Naive thymus-derived CD4-positive, alpha-beta T cell (primary cell): ENCODE data around the gene MLST8. TPM values are rescaled to one million over a fixed set of nuclear protein-coding genes. Genes with fewer than 3 reads are reported as not detected.
"Not testable (repeated sequence)": the region's sequence is repeated elsewhere in the genome, so short reads cannot be mapped to it uniquely, and the experiment has no call there.

Experiments used
- ATAC-seq: fragments of 150-1000 bp; cut with Tn5 transposase; 2 replicates; pipeline ENCODE4 v1.10.0; 2021; ENCODE audit warnings: mild to moderate bottlenecking, moderate library complexity
- CTCF ChIA-PET: fragments of 350-600 bp; sonication (Branson Sonifier 250); formaldehyde crosslinking; loops from one replicate; lab custom pipeline; 2021; ENCODE audit warnings: antibody characterized with exemption; lab: Charles Lee
- POLR2A ChIA-PET: fragments of 350-600 bp; sonication (Branson Sonifier 250); formaldehyde crosslinking; loops from one replicate; lab custom pipeline; 2021; ENCODE audit warnings: antibody characterized with exemption, inconsistent platforms; lab: Charles Lee
- DNase-seq, 9 donors: peaks; one replicate each; pipeline versions ENCODE4 v3.0.0 to v3.0.0-alpha.2; 2020 to 2022; ENCODE audit warnings: mixed read lengths in 1 of 9
- H3K27ac ChIP-seq: one replicate; pipeline ENCODE4 v1.7.0; 2013; ENCODE audit warnings: mild to moderate bottlenecking, low read depth, low read length, moderate library complexity
- H3K27me3 ChIP-seq, 2 donors: one replicate each; pipeline ENCODE4 v1.7.0; 2013; ENCODE audit warnings: low read length in 2 of 2, mild to moderate bottlenecking in 2 of 2, moderate library complexity in 2 of 2; ENCODE audit not compliant: control insufficient read depth in 2 of 2, insufficient read depth in 2 of 2
- H3K36me3 ChIP-seq, 3 experiments: 1 replicate in 2 of 3; 2 replicates in 1 of 3; pipeline ENCODE4 v1.7.0; 2013; ENCODE audit warnings: low read length in 3 of 3, mild to moderate bottlenecking in 3 of 3, moderate library complexity in 1 of 3; ENCODE audit not compliant: insufficient read depth in 3 of 3, control insufficient read depth in 2 of 3
- H3K4me1 ChIP-seq, 2 donors: one replicate each; pipeline ENCODE4 v1.7.0; 2013; ENCODE audit warnings: low read length in 2 of 2, mild to moderate bottlenecking in 2 of 2, moderate library complexity in 1 of 2; ENCODE audit not compliant: control insufficient read depth in 2 of 2, insufficient read depth in 2 of 2
- H3K4me3 ChIP-seq: 2 replicates; pipeline ENCODE4 v1.7.0; 2013; ENCODE audit warnings: mild to moderate bottlenecking, low read length
- H3K9me3 ChIP-seq, 3 experiments: 1 replicate in 2 of 3; 2 replicates in 1 of 3; pipeline ENCODE4 v1.7.0; 2013; ENCODE audit warnings: low read length in 3 of 3; ENCODE audit not compliant: control insufficient read depth in 2 of 3
- H3K27ac Mint-ChIP-seq, 9 donors: one replicate each; pipeline ENCODE4 v1.8.0; 2020 to 2022; ENCODE audit warnings: mixed read lengths in 9 of 9, mild to moderate bottlenecking in 8 of 9, moderate library complexity in 5 of 9, inconsistent platforms in 2 of 9
- H3K27me3 Mint-ChIP-seq, 5 donors: one replicate each; pipeline ENCODE4 v1.8.0; 2021 to 2022; ENCODE audit warnings: mixed read lengths in 5 of 5, mild to moderate bottlenecking in 1 of 5
- H3K36me3 Mint-ChIP-seq, 5 donors: one replicate each; pipeline ENCODE4 v1.8.0; 2020 to 2022; ENCODE audit warnings: mixed read lengths in 5 of 5, mild to moderate bottlenecking in 3 of 5, inconsistent platforms in 1 of 5
- H3K4me1 Mint-ChIP-seq, 7 donors: one replicate each; pipeline ENCODE4 v1.8.0; 2020 to 2022; ENCODE audit warnings: mixed read lengths in 7 of 7, mild to moderate bottlenecking in 3 of 7, inconsistent platforms in 1 of 7
- H3K4me3 Mint-ChIP-seq, 10 donors: one replicate each; pipeline ENCODE4 v1.8.0; 2020 to 2022; ENCODE audit warnings: mild to moderate bottlenecking in 10 of 10, mixed read lengths in 10 of 10, moderate library complexity in 6 of 10, inconsistent platforms in 2 of 10
- H3K9me3 Mint-ChIP-seq, 11 donors: one replicate each; pipeline ENCODE4 v1.8.0; 2020 to 2022; ENCODE audit warnings: mixed read lengths in 11 of 11, mild to moderate bottlenecking in 4 of 11, inconsistent platforms in 1 of 11, moderate library complexity in 1 of 11
- intact Hi-C, 2 donors: fragments of 100-400 bp; cut with micrococcal nuclease; formaldehyde crosslinking; loops; one replicate each; pipeline ENCODE4 v1.15.1; 2023
- polyA plus RNA-seq, 2 donors: library from polyadenylated mRNA; unstranded; fragments of 300-500 nt; fragmentation: Illumina TruSeq; gene quantifications; one replicate each; pipeline ENCODE4 v1.2.3, GENCODE V29; 2021
- total RNA-seq, 6 experiments: library from RNA in 5 of 6; stranded (reverse) in 5 of 6; gene quantifications; 1 replicate in 5 of 6; 2 replicates in 1 of 6; pipeline ENCODE4 v1.2.3 and lab custom pipeline; 2021 to 2026

MLST8 gene
- total and polyA plus RNA-seq, 7 experiments from 2014 or later, result 20.7 to 41.2 (median 35.5) TPM

GRCh38 chr16:2236337-2237101 is 31.3 kb downstream of the MLST8 start, which contains the start of gene DNASE1L2:
TSS of gene DNASE1L2 (plus strand) at chr16:2236444. CDS start at chr16:2236817, 373 bp downstream.
- no peaks in the 10 kb centered on the region for H3K27me3 Mint-ChIP-seq
- Histone ChIP-seq H3K36me3 (peaks cover 0 to 44% (median 3%) of the 10 kb centered on the region in 3 experiments), H3K4me1 (no peaks in the 10 kb centered on the region), H3K27ac (no peak within 1 kb of the TSS), H3K9me3 (no peaks in the 10 kb centered on the region), H3K4me3 (no peak within 1 kb of the TSS), H3K27me3 (no peaks in the 10 kb centered on the region)
- intact Hi-C loops, result no loop called here
- no peak within 1 kb of the TSS for H3K27ac Mint-ChIP-seq
- peaks cover 0 to 19% (median 3%) of the 10 kb centered on the region in 5 donors for H3K36me3 Mint-ChIP-seq
- no peak for ATAC-seq
- no peak within 1 kb of the TSS for H3K4me3 Mint-ChIP-seq
- ChIA-PET CTCF (no interaction called here), POLR2A (no interaction called here)
- no peaks in the 10 kb centered on the region for H3K9me3 Mint-ChIP-seq
- H3K4me1 Mint-ChIP-seq, result peaks cover 0 to 6% (median 0%) of the 10 kb centered on the region in 7 donors
- DNase-seq, result no peak

- Histone ChIP-seq H3K9me3 (no peaks in the 10 kb centered on the region), H3K27ac (no peak overlapping the region), H3K27me3 (no peaks in the 10 kb centered on the region), H3K4me1 (no peaks in the 10 kb centered on the region), H3K36me3 (peaks cover 0 to 39% (median 0%) of the 10 kb centered on the region in 3 experiments), H3K4me3 (no peak overlapping the region)
- Mint-ChIP-seq H3K4me3 (no peak overlapping the region), H3K9me3 (no peaks in the 10 kb centered on the region), H3K27ac (no peak overlapping the region), H3K27me3 (no peaks in the 10 kb centered on the region), H3K4me1 (peaks cover 0 to 6% (median 0%) of the 10 kb centered on the region in 7 donors), H3K36me3 (peaks cover 0 to 19% (median 3%) of the 10 kb centered on the region in 5 donors)
- intact Hi-C loops, result no loop called here
- POLR2A ChIA-PET, result no interaction called here
- ATAC-seq (no peak), DNase-seq (no peak)
- CTCF ChIA-PET, result no interaction called here
These were observed 31.8 kb downstream of the MLST8 start for GRCh38 chr16:2237102-2237482.

- Mint-ChIP-seq H3K4me3 (no peak overlapping the region), H3K27ac (no peak overlapping the region), H3K4me1 (peaks cover 0 to 10% (median 0%) of the 10 kb centered on the region in 7 donors), H3K9me3 (no peaks in the 10 kb centered on the region), H3K27me3 (no peaks in the 10 kb centered on the region), H3K36me3 (peaks cover 0 to 23% (median 7%) of the 10 kb centered on the region in 5 donors)
- ChIA-PET CTCF (no interaction called here), POLR2A (no interaction called here)
- Histone ChIP-seq H3K36me3 (peaks cover 0 to 39% (median 0%) of the 10 kb centered on the region in 3 experiments), H3K4me1 (no peaks in the 10 kb centered on the region), H3K4me3 (no peak overlapping the region), H3K27ac (no peak overlapping the region), H3K9me3 (no peaks in the 10 kb centered on the region), H3K27me3 (no peaks in the 10 kb centered on the region)
- intact Hi-C loops, result no loop called here
- ATAC-seq (no peak), DNase-seq (no peak)
These were observed 32.4 kb downstream of the MLST8 start for GRCh38 chr16:2237493-2238149.

GRCh38 chr16:2238150-2238837 is 33.0 kb downstream of the MLST8 start:
- no peaks in the 10 kb centered on the region for H3K27me3 Mint-ChIP-seq
- H3K36me3 ChIP-seq, result peaks cover 0 to 39% (median 0%) of the 10 kb centered on the region in 3 experiments
- intact Hi-C loops, result no loop called here
- peaks cover 0 to 19% (median 7%) of the 10 kb centered on the region in 5 donors for H3K36me3 Mint-ChIP-seq
- peaks cover 0 to 11% (median 0%) of the 10 kb centered on the region in 7 donors for H3K4me1 Mint-ChIP-seq
- H3K27ac Mint-ChIP-seq, result no peak overlapping the region
- no peaks in the 10 kb centered on the region for H3K9me3 ChIP-seq
- H3K27ac ChIP-seq, result no peak overlapping the region
- no peak overlapping the region for H3K4me3 Mint-ChIP-seq
- no peaks in the 10 kb centered on the region for H3K9me3 Mint-ChIP-seq
- no peak overlapping the region for H3K4me3 ChIP-seq
- H3K27me3 ChIP-seq, result no peaks in the 10 kb centered on the region
- ChIA-PET POLR2A (no interaction called here), CTCF (no interaction called here)
- H3K4me1 ChIP-seq, result no peaks in the 10 kb centered on the region
- no peak for ATAC-seq
- no peak for DNase-seq

- H3K36me3 Mint-ChIP-seq, result peaks cover 0 to 14% (median 7%) of the 10 kb centered on the region in 5 donors
- DNase-seq (no peak), ATAC-seq (no peak)
- H3K27ac ChIP-seq, result no peak overlapping the region
- H3K27me3 Mint-ChIP-seq, result no peaks in the 10 kb centered on the region
- no peaks in the 10 kb centered on the region for H3K9me3 ChIP-seq
- no peaks in the 10 kb centered on the region for H3K27me3 ChIP-seq
- POLR2A ChIA-PET, result no interaction called here
- peaks cover 0 to 11% (median 0%) of the 10 kb centered on the region in 7 donors for H3K4me1 Mint-ChIP-seq
- H3K9me3 Mint-ChIP-seq, result no peaks in the 10 kb centered on the region
- H3K4me1 ChIP-seq, result no peaks in the 10 kb centered on the region
- intact Hi-C loops, result no loop called here
- H3K36me3 ChIP-seq, result peaks cover 0 to 39% (median 0%) of the 10 kb centered on the region in 3 experiments
- no peak overlapping the region for H3K27ac Mint-ChIP-seq
- H3K4me3 ChIP-seq, result no peak overlapping the region
- CTCF ChIA-PET, result no interaction called here
- no peak overlapping the region for H3K4me3 Mint-ChIP-seq
These were observed 33.8 kb downstream of the MLST8 start for GRCh38 chr16:2238838-2239675.

GRCh38 chr16:2240331-2240730 is 35.1 kb downstream of the MLST8 start:
- CTCF ChIA-PET, ATAC-seq, intact Hi-C loops, H3K9me3 Mint-ChIP-seq, H3K4me3 Mint-ChIP-seq, H3K27me3 ChIP-seq, H3K27ac ChIP-seq, DNase-seq, H3K36me3 Mint-ChIP-seq, H3K4me1 Mint-ChIP-seq, H3K27me3 Mint-ChIP-seq, H3K4me1 ChIP-seq, H3K27ac Mint-ChIP-seq, H3K9me3 ChIP-seq, H3K4me3 ChIP-seq: not testable (repeated sequence)
- peaks cover 0 to 39% (median 0%) of the 10 kb centered on the region in 3 experiments for H3K36me3 ChIP-seq
- POLR2A ChIA-PET, result interaction anchor here (1.2 kb wide), 1 partner anchor 25 kb away, joined by 3 read pairs; no protein-coding TSS in a partner anchor
